ENCODE measurements around the gene HSPD1.

DNA sequence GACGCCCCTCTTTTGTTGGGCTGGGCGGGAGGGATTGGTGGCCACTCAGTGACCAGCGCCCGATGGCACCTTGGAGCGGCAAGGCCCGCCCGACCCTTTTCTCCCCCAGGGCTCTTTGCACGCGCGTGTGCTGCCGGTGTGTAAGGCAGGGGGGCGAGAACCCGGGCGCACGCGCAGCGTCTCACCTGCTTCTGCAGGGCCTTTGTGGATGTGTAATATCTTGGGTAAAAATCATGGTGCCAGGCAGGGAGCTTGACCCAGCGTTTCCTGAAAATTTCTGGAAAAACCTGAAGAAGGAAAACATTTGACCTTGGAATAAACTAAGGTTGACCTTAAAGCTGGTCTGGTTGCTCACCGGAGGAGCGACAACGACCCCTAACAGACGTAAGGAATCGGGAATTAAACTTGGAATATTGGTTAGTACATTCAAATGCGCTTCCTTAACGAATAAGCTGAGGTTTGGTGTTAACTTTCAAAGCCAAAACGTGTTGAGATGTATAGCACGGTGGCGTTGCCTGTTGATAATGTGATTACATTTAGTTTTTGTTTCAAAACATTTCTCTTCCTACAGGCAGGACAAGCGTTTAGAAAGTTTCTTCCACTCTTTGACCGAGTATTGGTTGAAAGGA, 977 bp upstream of the HSPD1 start:
- no peak for TF ChIP-seq CTCF (IDR thresholded peaks at IDR 0.05)
- no peak for TF ChIP-seq POLR2AphosphoS5 (IDR thresholded peaks at IDR 0.05)

All from gastroesophageal sphincter (tissue), 3 donors.